ENCODE measurements around the gene FBN1. TPM values are rescaled to one million over a fixed set of nuclear protein-coding genes. Genes with fewer than 3 reads are reported as not detected.
A peak's percentile ranks its signal among the peaks of the same experiment; 100 is the strongest.

FBN1 gene
- polyA plus RNA-seq, 10 donors = 213 to 405 (median 259) TPM

GRCh38 chr15:48373821-48374451 is 271.6 kb downstream of the FBN1 start:
- DNase-seq = peak in 1 of 3 donors; percentile 81

DNA sequence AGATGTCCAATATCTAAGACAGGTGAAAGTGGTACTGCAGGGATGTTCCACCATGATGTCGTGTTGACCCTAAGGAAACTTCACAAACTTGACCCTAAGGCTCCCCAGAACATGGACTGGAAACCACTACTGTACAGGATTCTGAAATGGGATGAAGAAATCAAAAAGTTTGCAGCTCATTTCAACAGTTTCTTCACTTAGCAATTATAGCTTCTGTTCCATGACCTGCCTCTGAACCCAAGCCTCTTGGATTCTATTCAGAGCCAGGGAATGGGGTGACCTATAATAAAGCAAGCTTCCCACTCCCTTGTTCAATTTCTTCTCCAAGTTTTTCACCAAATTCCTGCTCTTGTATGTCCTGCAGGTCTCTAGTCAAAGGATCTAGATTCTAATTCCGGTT is 273.5 kb downstream of the FBN1 start:
- DNase-seq = no peak

GRCh38 chr15:48371550-48371949 is 274.0 kb downstream of the FBN1 start:
- DNase-seq = no peak

DNA sequence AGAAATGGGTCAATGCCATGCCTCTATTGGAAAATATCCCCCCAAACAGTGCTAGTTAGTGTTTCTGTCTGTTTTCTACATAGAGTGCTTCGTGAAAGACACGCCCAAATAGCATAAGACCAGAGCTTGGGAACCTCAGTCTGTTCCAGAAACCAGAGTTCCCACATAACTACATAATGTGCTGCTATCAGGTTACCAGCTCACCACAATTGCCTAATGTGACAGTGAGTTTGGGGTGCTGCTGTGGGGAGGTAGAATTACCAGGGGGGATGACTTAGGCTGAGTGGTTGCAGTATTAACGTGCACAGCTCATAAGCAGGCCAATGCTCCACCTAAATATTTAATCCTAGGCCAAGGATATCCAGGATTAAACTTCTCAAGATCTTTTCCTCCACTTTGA is 275.0 kb downstream of the FBN1 start:
- no peak for DNase-seq

DNA sequence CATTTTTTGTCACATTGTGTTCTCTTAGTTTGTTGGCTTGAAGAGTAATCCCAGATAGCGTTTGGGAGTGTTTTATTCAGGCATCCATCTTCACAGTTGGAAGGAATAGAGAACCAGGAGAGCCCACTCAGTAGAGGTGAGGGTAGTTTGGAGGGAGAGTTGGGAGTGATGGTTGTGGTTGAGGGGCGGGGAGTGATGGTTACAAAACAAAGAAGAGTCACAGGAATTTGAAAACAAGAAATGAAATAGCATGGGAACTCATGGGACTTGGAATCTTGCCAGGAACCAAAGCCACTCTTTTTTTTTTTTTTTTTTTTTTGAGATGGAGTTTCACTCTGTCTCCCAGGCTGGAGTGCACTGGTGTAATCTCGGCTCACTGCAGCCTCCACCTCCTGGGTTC is 278.0 kb downstream of the FBN1 start:
- no peak for DNase-seq

GRCh38 chr15:48366584-48367312 is 278.8 kb downstream of the FBN1 start:
- DNase-seq = peak in 2 of 3 donors; percentile 43 to 71

DNA sequence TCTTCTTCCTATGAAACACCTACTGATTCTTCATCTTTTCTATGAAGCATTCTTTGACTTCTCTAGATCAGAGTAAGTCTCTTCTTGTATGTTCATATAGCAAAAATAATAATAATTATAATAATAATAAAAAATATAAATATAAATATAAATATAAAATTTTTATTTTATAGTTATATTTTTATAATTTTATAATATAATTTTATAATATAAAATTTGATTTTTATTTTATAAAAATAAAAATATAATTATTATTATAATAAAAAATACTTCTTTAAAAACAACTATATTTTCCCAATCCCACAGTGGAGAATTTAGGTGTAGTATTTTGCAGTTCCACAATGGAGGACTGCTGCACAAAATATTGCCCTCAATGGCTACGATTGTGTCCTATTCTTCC is 279.9 kb downstream of the FBN1 start:
- no peak for DNase-seq

- DNase-seq = no peak
Measured at GRCh38 chr15:48363474-48363873, 282.0 kb downstream of the FBN1 start.

- DNase-seq = no peak
Measured at GRCh38 chr15:48361685-48362084, 283.8 kb downstream of the FBN1 start.

DNA sequence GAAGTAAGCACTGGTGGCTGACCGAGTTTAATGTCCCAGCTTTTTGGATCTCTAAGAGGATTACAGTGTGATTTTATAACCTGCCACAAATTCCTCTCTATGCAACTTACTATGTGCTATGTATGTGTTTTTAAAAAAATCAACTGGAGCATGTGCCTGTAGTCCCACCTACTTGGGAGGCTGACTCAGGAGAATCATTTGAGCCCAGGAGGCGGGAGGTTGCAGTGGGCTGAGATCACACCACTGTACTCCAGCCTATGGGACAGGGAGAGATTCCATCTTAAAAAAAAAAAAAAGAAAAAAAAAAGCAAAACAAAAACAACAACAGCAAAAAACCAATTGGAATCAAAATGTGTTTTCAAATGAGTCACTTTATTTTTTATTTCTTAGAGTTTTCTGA is 284.7 kb downstream of the FBN1 start:
- DNase-seq = no peak

Other genes with a start within 250 kb of the FBN1 start
- gene CEP152, start 165.4 kb upstream of the FBN1 start, polyA plus RNA-seq (ENCODE audit: insufficient read length in 10 of 10) = 1 to 10 TPM; 1.7 to 5.9 (median 4.0) TPM
- 100 to 1,000 TPM; 204 to 365 (median 233) TPM for gene EID1, start 232.4 kb upstream of the FBN1 start, polyA plus RNA-seq (ENCODE audit: insufficient read length in 10 of 10)